WTC11 (cell line): ENCODE data around the gene CACNA1A. TPM values are rescaled to one million over a fixed set of nuclear protein-coding genes. Genes with fewer than 3 reads are reported as not detected.

Experiments
- ATAC-seq: fragments of 200-7000 bp; cut with Tn5 transposase; 2 replicates; pipeline ENCODE4 v1.10.0; 2021; ENCODE audit warnings: mild to moderate bottlenecking, moderate library complexity
- CTCF ChIA-PET: fragments of 300-600 bp; sonication (Branson Sonifier 250); formaldehyde crosslinking; loops from one replicate; lab custom pipeline; 2021; ENCODE audit warnings: antibody characterized with exemption; lab: Charles Lee
- POLR2A ChIA-PET: fragments of 350-600 bp; sonication (Branson Sonifier 250); formaldehyde crosslinking; loops from one replicate; lab custom pipeline; 2021; ENCODE audit warnings: antibody characterized with exemption; lab: Charles Lee
- DNase-seq: peaks from one replicate; pipeline ENCODE4 v3.0.0; 2021; ENCODE audit warnings: low spot score
- H3K27ac Mint-ChIP-seq: 2 replicates; pipeline ENCODE4 v1.8.0; 2021; ENCODE audit warnings: mixed read lengths
- H3K27me3 Mint-ChIP-seq: 2 replicates; pipeline ENCODE4 v1.8.0; 2021; ENCODE audit warnings: low read depth, mild to moderate bottlenecking, moderate library complexity, mixed read lengths
- H3K36me3 Mint-ChIP-seq: 2 replicates; pipeline ENCODE4 v1.8.0; 2021; ENCODE audit warnings: mixed read lengths
- H3K4me1 Mint-ChIP-seq: 2 replicates; pipeline ENCODE4 v1.8.0; 2022; ENCODE audit warnings: mixed read lengths
- H3K4me3 Mint-ChIP-seq: 2 replicates; pipeline ENCODE4 v1.8.0; 2021; ENCODE audit warnings: mild to moderate bottlenecking, moderate library complexity, mixed read lengths
- H3K9me3 Mint-ChIP-seq: 2 replicates; pipeline ENCODE4 v1.8.0; 2021; ENCODE audit warnings: mixed read lengths
- AFF4 ChIP-seq: sonication (generic); formaldehyde crosslinking; IDR thresholded peaks from 2 replicates; pipeline ENCODE4 v1.8.1; 2023; ENCODE audit warnings: mild to moderate bottlenecking, missing genetic modification reagents, borderline replicate concordance
- AR ChIP-seq: fragments of 250-450 bp; sonication (Bioruptor Pico); IDR thresholded peaks from 2 replicates; pipeline ENCODE4 v1.9.0; 2021; ENCODE audit warnings: mild to moderate bottlenecking
- CREM ChIP-seq: sonication (generic); formaldehyde crosslinking; IDR thresholded peaks from 2 replicates; pipeline ENCODE4 v1.8.1; 2022; ENCODE audit warnings: mild to moderate bottlenecking, missing genetic modification reagents, moderate library complexity
- EMX1 ChIP-seq: fragments of 250-450 bp; sonication (Bioruptor Pico); IDR thresholded peaks from 2 replicates; pipeline ENCODE4 v1.8.0; 2021; ENCODE audit warnings: mild to moderate bottlenecking
- GTF2I ChIP-seq: fragments of 250-450 bp; sonication (Bioruptor Pico); conservative IDR thresholded peaks from 2 replicates; pipeline ENCODE4 v1.4.0; 2021; ENCODE audit warnings: mild to moderate bottlenecking
- NFYB ChIP-seq: sonication (generic); formaldehyde crosslinking; conservative IDR thresholded peaks from 2 replicates; pipeline ENCODE4 v1.8.0; 2022; ENCODE audit warnings: low read depth, missing genetic modification reagents
- NR1H2 ChIP-seq: sonication (generic); formaldehyde crosslinking; IDR thresholded peaks from 2 replicates; pipeline ENCODE4 v1.9.0; 2021; ENCODE audit warnings: mild to moderate bottlenecking, moderate library complexity, missing genetic modification reagents
- RELA ChIP-seq: sonication (generic); formaldehyde crosslinking; IDR thresholded peaks from 2 replicates; pipeline ENCODE4 v1.8.1; 2022; ENCODE audit warnings: missing genetic modification reagents, mild to moderate bottlenecking, borderline replicate concordance
- RORB ChIP-seq: fragments of 250-450 bp; sonication (Bioruptor Pico); IDR thresholded peaks from 2 replicates; pipeline ENCODE4 v1.9.0; 2021; ENCODE audit warnings: mild to moderate bottlenecking
- SP1 ChIP-seq: sonication (generic); formaldehyde crosslinking; conservative IDR thresholded peaks from 2 replicates; pipeline ENCODE4 v1.8.1; 2022; ENCODE audit warnings: missing genetic modification reagents
- ZNF281 ChIP-seq: sonication (generic); formaldehyde crosslinking; IDR thresholded peaks from 2 replicates; pipeline ENCODE4 v1.8.0; 2023; ENCODE audit warnings: mild to moderate bottlenecking, missing genetic modification reagents
- total RNA-seq: library from RNA; stranded (reverse); gene quantifications from 3 replicates; pipeline ENCODE4 v1.2.3, GENCODE V29; 2021

Gene CACNA1A
- total RNA-seq, 1 experiment from 2014 or later: 28.9 TPM

GRCh38 chr19:13553880-13554400, 47.7 kb upstream of the CACNA1A start:
- DNase-seq (no peak), ATAC-seq (no peak)
- no peaks in the 10 kb centered on the region for H3K9me3 Mint-ChIP-seq
- no peaks in the 10 kb centered on the region for H3K4me1 Mint-ChIP-seq
- no peak overlapping the region for H3K4me3 Mint-ChIP-seq
- H3K27me3 Mint-ChIP-seq: peaks cover 17% of the 10 kb centered on the region
- no peak overlapping the region for H3K27ac Mint-ChIP-seq
- no peaks in the 10 kb centered on the region for H3K36me3 Mint-ChIP-seq
- TF ChIP-seq RELA (CRISPR knock-in tag) (no peak), NR1H2 (CRISPR knock-in tag) (no peak), CREM (no peak), AFF4 (no peak), GTF2I (CRISPR knock-in tag) (0 out of 2 replicates have a peak, but pooled peaks have one; percentile 17), ZNF281 (CRISPR knock-in tag) (no peak)
- ChIA-PET CTCF (interaction anchor here (0.6 kb wide), 1 partner anchor 47 kb away, joined by 4 read pairs; no protein-coding TSS in a partner anchor), POLR2A (interaction anchor here (0.6 kb wide), 1 partner anchor 273 kb away, joined by 5 read pairs; no protein-coding TSS in a partner anchor)

- H3K27ac Mint-ChIP-seq: no peak overlapping the region
- DNase-seq: no peak
- no peak for TF ChIP-seq NFYB (CRISPR knock-in tag)
- no peak for TF ChIP-seq EMX1
- no peak for TF ChIP-seq AFF4
- no peak for TF ChIP-seq SP1
- TF ChIP-seq AR (CRISPR knock-in tag): no peak
- TF ChIP-seq RORB: no peak
- H3K27me3 Mint-ChIP-seq: peaks cover 9% of the 10 kb centered on the region
- CTCF ChIA-PET: interaction anchor here (0.6 to 1.2 kb wide), 4 partner anchors 10 to 537 kb away, joined by 3 to 4 read pairs (median 3); no protein-coding TSS in a partner anchor
- POLR2A ChIA-PET: no interaction called here
- H3K4me1 Mint-ChIP-seq: no peaks in the 10 kb centered on the region
- no peaks in the 10 kb centered on the region for H3K36me3 Mint-ChIP-seq
- no peak for ATAC-seq
- peaks cover 6% of the 10 kb centered on the region for H3K9me3 Mint-ChIP-seq
- no peak overlapping the region for H3K4me3 Mint-ChIP-seq
Measured at GRCh38 chr19:13548131-13548530, 41.9 kb upstream of the CACNA1A start.
